NCI-H2196 treated with DMSO at 0.1 percent for 48 hours (cell line): ENCODE data around the gene AP3B1.

Source experiments
- DNase-seq: peaks from one replicate; lab custom pipeline; 2025; ENCODE audit not compliant: unreplicated experiment; lab: John Stamatoyannopoulos, UW

Gene AP3B1

DNA sequence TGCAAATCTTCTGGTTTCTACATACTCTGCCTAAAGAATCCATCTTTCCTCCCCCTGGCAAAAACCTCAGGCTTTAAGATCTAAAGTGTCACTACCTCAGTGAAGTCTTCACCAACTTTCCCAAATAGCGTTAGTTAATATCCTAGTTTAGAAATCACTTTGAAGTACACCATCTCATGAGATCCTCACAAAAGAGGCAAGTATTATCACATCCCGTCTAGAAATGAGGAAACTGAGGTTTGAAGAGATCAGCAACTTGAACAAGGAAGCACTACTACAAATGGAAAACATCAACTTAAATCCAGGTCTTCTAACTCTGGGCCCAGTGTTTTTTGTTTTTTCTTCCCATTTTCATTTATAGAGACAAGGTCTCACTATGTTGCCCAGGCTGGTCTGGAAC, 4.6 kb downstream of the AP3B1 start:
- no peak for DNase-seq

DNA sequence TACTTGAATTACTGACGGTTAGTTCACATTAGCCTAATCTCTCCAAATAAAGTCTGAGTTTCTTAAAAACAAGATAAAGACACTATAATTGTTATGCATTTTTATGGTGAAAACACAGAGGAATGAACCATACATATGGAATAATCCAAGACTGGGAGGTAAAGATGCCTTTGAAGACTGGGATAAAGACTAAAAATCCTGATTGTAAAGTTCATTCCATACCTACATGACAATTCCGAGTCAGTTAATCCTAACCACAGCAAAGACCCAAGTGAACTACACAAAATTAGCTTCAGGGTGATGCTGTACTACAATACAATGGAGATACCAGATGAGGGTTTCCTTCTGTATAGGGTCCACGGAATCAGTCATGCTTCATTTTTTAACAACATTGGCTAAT, 6.3 kb downstream of the AP3B1 start:
- no peak for DNase-seq

DNA sequence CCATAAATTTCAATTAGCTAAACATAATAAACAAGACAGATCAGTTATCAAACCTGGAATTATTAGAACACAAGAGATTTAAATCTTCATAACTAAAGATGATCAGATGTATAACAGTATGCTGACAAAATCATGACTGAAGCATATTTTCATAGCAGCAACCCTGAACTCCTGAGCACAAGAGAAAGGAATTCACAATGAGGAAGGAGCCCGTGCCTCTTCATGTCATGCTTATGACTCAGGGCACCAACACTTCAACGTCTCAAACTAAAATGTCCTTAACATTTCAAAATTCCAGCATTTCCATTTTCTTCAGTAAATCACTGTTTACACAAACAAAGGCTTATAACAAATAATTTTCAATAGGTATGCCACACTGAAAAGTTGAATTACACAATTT, 6.7 kb downstream of the AP3B1 start:
- DNase-seq = no peak

DNA sequence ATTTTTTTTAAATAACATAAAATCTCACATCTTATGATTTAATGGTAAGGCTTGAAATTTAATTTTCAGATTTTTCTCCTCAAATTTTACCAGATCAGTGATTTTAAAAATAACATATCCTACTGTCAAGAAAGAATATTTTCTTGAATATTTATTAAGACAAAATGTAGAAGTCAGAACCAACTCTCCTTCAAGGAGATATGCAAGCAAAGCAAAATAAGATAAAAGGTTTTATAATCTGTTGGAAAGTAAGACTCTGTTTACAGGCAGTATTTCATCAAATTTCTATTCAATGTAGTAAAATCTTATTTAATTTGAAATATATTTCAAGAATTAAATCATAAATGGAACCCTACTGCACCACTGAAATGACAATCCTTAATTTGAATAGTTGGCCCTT, 7.3 kb downstream of the AP3B1 start:
- DNase-seq = no peak

DNA sequence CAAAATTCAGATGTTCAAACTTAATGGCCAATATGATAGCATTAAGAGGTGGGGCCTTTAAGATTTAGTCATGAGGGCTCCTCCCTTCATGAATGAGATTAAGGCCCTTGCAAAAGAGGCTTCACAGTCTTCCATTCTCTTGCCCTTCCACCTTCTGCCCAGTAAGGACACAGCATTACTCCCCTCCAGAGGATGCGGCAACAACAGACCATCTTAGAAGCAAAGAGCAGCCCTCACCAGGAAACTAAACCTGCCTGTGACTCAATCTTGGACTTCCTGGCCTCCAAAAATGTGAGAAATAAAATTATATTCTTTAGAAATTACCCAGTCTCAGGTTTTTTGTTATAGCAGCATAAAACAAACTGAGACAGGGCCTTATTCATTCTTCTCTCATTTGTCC, 8.2 kb downstream of the AP3B1 start:
- DNase-seq = no peak

DNA sequence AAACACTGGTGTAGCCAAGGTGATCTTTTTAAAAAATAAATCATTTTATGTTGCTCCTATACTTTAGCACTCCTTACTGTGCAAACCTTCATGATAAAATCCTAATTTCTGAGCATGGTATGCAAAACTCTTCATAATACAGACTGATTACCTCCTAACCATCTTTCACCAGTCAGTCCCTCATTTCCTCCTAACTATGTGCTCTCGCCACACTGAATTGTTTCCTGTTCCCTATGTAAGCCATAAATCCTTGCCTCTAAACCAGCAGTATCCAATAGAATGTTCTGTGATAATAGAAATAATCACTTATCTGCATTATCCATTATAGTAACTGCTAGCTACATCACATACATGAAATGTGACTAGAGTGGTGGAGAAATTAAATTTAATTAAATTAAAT, 10.7 kb downstream of the AP3B1 start:
- no peak for DNase-seq

DNA sequence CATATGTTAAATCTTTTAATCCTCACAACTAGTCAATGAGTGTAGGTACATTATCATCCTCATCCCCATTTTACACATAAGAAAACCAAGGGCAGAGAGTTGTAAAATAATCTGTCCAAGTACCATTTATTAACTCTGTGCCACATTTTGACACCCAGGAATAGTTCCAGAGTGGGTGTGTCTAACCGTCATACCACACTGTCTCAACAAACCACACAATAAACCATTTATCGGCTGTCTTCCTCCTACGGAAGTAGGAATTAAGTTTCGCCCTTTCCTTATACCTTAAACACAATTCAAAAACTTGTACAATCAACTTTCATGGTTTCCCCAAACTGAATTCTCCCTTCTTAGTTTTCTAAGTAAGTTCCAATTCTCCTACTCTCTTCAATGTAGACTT, 11.4 kb downstream of the AP3B1 start:
- no peak for DNase-seq

DNA sequence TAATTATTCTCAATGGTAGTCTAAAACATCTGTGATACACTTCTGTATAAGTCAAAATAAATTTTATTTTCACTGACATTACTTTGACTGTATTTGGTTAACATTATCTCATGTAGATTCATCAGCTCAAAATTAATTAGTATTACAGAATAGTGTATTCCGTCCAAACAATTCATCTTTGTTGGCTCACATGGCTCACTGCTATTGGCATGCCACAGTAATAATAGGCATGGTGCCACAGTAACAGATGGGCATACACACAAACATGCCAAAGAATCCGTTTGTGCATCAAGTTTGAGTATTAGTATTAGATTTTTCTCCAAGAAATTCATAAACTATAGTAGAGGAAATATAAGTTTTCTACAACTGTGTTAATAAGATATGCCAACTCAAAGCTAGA, 14.2 kb downstream of the AP3B1 start:
- DNase-seq = no peak

DNA sequence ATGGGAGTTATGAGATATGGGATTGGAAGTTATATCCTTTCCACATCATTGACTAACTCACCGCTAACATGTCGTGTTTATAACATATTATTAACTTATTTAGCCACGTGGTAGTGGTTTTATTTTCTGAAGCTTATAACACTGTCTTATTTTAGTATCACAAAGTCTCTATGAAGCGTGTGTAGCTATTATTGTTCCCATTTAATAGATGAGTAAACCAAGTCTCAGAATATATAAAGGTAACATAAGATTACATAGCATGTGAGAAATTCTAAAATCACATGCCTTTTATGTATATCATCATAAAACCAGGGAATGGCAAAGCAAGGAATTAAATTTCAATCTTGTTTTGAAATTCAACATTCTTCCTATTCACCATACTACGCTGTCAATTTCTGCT, 15.3 kb downstream of the AP3B1 start:
- no peak for DNase-seq

DNA sequence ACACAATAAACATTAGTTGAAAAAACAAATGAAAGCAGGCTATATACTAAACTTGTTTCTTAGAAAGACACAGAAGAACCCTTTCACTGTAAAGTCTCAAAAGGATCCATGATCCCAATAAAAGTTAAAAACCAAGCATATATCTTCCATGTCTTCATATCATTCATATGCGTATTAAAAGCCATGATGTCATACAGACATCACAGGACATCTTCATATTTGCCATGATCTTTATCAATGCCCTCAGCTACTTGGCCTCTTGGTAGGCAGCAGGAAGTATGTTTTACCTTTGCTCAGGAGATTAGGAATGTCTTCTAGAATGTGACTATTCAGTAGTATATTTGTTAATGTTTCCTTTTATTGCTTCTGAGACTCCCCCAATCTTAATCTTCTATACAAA, 16.8 kb downstream of the AP3B1 start:
- no peak for DNase-seq

DNA sequence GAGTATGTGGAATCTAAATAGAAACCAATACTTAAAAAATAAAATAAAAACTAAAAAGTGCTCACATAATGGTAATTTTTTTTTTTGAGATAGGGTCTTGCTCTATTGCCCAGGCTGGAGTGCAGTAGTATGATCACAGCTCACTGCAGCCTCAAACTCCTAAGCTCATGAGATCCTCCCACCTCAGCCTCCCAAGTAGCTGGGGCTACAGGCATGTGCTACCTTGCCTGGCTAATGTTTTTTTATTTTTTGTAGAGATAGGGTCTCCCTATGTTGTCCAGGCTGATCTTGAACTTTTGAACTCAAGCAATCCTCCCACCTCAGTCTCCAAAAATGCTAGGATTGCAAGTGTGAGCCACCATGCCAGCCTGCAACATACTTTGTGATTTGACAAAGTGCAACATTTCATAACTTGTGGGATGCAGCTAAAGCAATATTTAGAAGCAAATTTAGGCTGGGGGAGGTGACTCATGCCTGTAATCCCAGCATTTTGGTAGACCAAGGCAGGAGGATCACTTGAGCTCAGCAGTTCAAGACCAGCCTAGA, 18.4 kb downstream of the AP3B1 start:
- DNase-seq = no peak

DNA sequence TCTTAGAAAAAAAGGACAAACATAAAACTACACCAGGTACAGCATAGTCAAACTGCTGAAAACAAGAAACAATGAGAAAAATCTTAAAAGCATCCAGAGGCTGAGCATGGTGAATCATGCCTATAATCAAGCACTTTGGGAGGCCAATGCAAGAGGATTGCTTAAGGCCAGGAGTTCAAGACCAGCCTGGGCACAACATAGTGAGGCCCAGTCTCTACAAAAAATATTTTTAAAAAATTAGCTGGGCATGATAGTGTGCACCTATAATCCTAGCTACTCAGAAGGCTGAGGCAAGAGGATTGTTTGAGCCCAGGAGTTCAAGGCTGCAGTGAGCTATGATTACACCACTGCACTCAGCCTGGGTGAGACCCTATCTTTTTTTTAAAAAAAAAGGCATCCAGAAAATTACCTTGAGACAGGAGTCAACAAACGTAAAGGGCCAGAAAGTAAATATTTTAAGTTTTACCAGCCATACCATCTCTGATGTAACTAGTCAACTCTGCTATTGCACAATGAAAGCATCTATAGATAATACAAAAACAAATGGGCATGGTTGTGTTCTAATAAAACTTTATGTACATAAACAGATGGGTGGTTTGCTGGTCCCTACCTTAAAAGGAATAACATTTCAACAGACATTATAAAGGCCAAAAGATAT, 19.8 kb downstream of the AP3B1 start:
- DNase-seq = no peak

DNA sequence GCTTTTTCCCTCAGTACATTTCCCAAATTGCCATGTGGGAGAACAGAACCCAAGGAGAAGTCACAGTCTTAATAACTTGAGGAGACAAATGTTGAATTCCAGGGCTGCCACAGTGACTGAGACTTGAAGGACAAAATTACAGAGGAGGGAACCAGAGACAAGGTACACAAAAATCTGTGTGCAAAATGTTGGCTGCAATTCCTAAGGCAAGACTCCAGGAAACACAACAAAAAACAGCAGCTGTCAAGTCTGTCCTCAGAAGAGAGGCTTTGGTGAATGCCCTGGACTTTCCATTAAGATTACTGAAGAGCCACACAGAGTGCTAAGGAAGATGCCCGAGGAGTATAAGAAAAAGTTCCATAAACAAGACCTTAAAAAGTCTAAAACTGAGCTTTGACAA, 21.1 kb downstream of the AP3B1 start:
- DNase-seq = no peak

DNA sequence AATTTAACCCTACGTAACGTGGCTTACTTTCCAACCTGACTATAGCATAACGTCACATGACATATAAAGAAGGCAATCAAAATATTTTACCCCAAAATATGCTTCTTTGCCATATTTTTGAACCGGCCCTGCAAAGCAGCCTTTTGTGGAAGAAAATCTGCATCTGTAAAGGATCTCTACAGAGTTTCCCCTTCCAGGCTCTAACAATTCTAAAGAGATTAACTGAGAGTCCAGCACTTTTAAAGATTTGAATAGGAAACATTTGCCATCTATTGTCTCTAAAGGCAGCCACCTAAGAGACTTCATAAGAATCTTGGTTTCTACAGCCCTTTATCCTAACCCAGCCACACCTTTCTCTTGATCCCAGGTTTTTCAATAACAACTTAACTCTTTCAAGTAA, 22.7 kb downstream of the AP3B1 start:
- no peak for DNase-seq

DNA sequence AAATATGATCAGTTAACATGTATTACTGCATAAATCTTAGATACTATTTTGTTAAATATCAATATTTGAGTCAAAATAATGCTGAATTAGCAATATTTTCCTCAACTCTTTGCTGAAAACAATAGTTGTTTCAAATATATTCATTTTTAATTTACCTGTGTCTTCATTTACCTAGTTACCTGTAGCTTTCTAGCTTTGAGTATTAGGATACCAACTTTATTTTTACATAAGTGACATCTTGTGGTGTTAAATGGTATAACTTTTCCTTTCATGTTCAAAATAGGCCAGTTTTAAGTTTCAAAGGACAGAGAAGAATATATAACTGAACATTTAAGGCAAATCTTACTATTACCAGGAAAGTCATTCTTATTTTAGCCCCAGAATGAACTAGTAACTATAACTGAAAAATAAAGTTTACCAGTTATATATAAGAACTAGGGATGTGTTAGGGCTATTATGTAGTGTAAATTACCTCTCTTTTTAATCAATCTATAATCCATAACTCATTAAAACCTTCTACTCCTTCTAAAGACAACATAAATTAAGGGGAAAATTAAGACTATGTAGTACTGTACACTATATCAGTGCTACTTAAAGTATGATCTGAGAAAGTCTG, 25.3 kb downstream of the AP3B1 start:
- no peak for DNase-seq

DNA sequence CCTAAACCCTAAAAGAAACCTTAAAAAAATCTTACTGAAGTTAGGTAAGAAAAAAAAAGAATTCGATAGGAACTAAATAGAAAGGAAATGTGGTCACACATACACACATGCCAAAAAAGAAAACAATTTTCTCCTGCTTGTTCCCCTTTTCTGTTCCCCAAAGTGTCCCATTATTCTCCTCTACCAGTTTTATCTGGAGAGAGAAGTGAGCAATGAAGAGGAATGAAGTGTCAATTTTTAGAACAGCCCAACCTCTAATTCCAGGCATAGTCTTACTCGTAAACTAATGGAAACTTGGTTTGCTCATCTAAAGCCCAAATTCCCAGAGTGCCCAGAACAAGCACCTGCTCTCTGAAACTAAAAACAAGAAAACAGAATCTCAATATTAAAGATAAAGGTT, 26.1 kb downstream of the AP3B1 start:
- no peak for DNase-seq

DNA sequence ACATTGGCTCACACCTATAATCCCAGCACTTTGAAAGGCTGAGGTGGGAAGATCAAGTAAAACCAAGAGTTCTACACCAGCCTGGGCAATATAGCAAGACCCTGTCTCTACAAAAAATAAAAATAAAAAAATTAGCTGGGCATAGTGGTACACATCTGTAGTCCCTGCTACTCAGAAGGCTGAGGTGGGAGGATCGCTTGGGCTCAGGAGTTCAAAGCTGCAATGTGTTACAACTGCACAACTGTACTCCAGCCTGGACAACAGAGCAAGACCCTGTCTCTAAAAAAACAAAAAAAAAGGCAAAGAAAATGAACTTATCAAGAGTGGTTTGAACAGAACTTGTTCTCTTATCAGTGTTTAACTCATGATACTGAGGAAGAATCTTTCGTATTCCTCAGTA, 29.3 kb downstream of the AP3B1 start:
- DNase-seq = no peak

DNA sequence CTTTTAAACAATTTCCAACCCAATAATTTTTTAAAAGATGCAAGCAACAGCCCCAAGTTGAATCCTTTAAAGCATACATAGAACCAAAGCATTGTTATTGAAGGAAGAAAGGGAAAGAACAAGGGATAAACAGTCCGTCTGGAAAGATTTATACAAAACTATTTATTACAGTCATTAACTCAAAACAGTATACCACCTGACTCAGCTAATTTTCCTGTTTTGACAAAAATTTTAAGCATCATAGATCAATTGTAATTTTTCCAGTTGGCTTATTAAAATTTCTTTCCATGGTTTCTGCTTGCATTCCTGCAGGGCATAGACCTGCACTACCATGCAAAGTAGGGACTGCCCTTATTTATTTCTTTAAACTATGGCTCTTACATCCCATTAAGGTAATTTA, 29.9 kb downstream of the AP3B1 start:
- DNase-seq = no peak

DNA sequence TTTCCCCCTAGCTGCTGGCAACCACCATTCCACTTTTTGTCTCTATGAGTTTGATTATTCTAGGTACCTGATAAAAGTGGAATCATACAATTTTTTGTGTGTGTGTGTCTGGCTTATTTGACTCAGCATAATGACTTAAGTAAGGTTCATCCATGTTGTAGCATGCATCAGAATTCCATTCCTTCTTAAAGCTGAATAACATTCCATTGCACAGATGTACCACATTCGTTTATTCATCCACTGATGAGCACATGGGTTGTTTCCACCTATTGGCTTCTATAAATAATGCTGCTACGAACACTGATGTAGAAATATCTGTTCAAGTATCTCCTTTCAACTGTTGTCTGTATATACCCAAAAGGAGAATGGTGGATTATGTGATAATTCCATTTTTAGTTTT, 33.7 kb downstream of the AP3B1 start:
- no peak for DNase-seq

DNA sequence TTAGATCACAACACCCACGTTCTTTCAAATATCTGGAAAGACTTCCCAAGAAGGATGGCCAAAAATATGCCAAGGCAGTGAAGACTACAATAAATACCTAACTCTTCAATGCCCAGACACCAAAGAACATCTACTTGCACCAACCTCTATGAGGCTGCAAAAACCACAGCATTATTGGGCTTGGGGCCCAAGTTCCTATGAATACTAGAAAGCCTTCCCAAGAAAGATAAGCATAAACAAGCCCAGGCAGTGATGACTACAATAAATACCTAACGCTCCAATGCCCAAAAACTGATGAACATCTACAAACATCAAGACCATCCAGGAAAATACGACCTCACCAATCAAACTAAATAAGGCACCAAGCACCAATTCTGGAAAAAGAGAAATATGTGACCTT, 41.3 kb downstream of the AP3B1 start:
- DNase-seq = no peak

DNA sequence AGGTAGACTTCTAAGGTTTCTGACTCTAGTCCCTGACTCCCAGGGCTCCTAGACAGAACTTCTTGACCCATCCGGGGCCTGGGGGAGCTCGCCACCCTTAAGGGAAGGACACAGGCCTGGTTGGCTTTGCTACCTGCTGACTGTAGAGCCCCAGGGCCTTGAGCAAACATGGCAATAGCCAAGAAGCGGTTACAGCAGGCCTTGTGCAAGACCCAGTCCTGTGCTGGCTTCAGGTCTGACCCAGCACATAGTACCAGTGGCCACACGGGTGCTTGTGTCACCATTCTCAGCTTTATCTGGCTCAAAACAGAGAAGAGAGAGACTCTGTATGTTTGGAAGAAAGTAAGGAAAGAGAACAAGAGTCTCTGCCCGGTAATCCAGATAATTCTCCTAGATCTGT, 41.8 kb downstream of the AP3B1 start:
- DNase-seq = no peak

DNA sequence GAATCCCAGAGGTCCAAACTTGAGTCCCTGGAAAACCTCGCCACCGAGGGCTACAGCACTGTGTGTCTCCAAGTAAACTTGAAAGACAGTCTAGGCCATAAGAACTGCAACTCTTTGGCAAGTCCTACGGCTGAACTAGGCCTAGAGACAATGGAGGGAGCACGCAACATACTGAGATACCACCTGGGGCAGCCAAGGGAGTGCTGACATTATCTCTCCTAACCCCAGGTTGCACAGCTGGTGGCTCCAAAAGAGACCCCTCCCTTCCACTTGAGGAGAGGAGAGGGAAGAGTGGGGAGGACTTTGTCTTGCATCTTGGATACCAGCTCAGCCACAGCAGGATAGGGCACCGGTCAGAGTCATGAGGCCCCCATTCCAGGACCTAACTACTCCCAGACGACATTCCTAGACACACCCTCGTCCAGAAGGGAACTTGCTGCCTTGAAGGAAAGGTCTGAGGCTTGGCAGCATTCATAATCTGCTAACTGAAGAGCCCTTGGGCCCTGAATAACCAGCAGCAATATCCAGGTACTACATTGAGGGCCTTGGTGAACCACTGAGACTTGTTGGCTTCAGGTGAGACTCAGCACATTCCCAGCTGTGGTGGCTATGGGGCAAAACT, 42.7 kb downstream of the AP3B1 start:
- no peak for DNase-seq

DNA sequence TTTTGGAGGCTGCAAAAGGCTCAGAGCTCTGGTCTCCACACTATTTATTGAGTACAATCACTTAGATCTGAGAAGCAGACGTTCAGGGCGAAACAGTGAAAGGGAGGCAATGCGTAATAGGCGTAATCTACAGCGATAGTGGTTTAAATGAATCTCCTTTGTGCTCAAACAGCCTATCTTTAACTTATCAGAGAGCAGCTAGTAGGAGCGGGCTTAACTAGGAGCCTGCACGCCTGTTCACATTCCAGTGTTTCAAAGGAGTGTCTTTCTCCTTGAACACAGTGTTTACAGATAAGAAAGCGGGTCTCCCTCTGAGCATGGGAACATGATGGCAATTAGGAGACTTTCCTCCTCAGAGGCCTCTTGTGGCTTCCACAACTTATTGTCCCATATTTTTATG, 49.4 kb downstream of the AP3B1 start:
- DNase-seq = no peak
